Measurements from ENCODE around the gene ZNF341. TPM values are rescaled to one million over a fixed set of nuclear protein-coding genes. Genes with fewer than 3 reads are reported as not detected.
A peak's percentile ranks its signal among the peaks of the same experiment; 100 is the strongest.

The ZNF341 gene
- total and polyA plus RNA-seq, 9 of the 15 experiments (the other 6 are each of a cell fraction or from before 2014, with no cell fraction given), result 0.08 to 2.6 (median 1.0) TPM

DNA sequence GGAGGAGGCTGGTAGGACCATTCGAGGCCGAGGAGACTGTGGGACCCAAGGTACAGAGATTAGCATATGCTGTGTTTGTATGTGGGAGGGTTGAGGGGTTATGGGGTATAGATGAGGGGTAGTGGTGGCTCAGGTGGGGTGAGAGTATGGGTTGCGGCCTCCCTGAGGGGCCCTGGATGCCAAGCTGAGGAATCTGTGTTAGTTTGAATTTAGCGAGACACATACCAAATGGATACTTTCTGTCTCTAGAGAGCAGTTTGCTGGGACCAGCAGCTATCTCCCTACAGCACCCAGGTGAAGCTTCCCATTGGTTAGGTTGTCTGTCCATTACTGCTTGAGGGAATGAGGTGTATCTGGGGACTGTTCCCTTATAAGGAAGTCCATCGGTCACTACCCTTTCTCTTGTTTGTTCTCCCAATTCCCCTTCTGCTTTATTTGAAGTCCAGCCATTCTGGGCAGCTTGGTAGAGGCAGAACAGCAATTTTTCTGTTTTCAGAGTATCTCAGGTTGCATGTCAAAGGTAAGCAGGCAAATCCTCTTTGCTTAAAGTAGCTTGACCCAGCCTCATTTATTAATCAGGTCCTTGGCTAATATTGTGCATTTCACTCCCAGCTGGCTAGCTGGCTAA, 94.6 kb downstream of the ZNF341 start:
- DNase-seq (ENCODE audit: extremely low read depth in 1 of 4, low spot score in 3 of 4) (peak in 1 of 4 experiments; percentile 30), ATAC-seq (peak; percentile 62), FAIRE-seq (no peak)
- Histone ChIP-seq H3K9me3 (replicated peaks; ENCODE audit: control insufficient read depth, insufficient read depth, low read depth, low read length) (no peaks in the 10 kb centered on the region), H3K36me3 (ENCODE audit: control insufficient read depth, insufficient read depth, low read length) (no peaks in the 10 kb centered on the region), H3K4me3 (no peak overlapping the region), H2AFZ (ENCODE audit: low read depth, low read length) (no peak overlapping the region), H3K4me1 (replicated peaks in 1 of 2; ENCODE audit: control insufficient read depth in 2 of 2, insufficient read depth in 2 of 2, low read length in 2 of 2) (peaks cover 12 to 22% of the 10 kb centered on the region in 2 experiments), H3K79me2 (ENCODE audit: control insufficient read depth, insufficient read depth, low read length) (peaks cover 61% of the 10 kb centered on the region), H4K20me1 (replicated peaks; ENCODE audit: control insufficient read depth, insufficient read depth, low read length) (peaks cover 28% of the 10 kb centered on the region), H3K27me3 (ENCODE audit: control insufficient read depth in 2 of 2, insufficient read depth in 2 of 2, low read length in 2 of 2) (no peaks in the 10 kb centered on the region), H3K9me1 (ENCODE audit: control insufficient read depth, insufficient read depth, low read length) (peaks cover 4% of the 10 kb centered on the region), H3K4me2 (ENCODE audit: insufficient read depth, low read length) (no peak overlapping the region), H3K9ac (ENCODE audit: insufficient read depth in 1 of 2, low read depth in 2 of 2, low read length in 2 of 2) (no peak overlapping the region), H3K27ac (ENCODE audit: extremely low read depth, low read depth, low read length) (no peak overlapping the region)
- in situ Hi-C loops (cut with MboI), result no loop called here
- ChIA-PET POLR2A (interaction anchor here (0.6 to 2.8 kb wide), 7 partner anchors 10 to 162 kb away, joined by 3 to 9 read pairs (median 4); no protein-coding TSS in a partner anchor), CTCF (ENCODE audit: low intra/inter-chr PET ratio) (no interaction called here)
- 73% methylated on average over 5 of the region's 5 CpGs for WGBS (ENCODE audit: insufficient coverage, low coverage, missing lambda C conversion rate)
- no TSS peak for BruUV-seq (replicated peaks)
- intact Hi-C loops (cut with micrococcal nuclease), result no loop called here
- TF ChIP-seq NFYB (IDR thresholded peaks at IDR 0.05; ENCODE audit: extremely low read depth, insufficient read length), result peak; percentile 11
- no peak for TF ChIP-seq ZZZ3 (IDR thresholded peaks at IDR 0.05)
- TF ChIP-seq HDAC2 (IDR thresholded peaks at IDR 0.05), result no peak
- peak; percentile 32 to 95; a peak in 3 of 4 replicates for TF ChIP-seq SRF (CRISPR knock-in tag; IDR thresholded peaks at IDR 0.05)
- no peak for TF ChIP-seq ATF1 (CRISPR knock-in tag; IDR thresholded peaks at IDR 0.05)
- no peak for TF ChIP-seq ATF1 (tag; IDR thresholded peaks at IDR 0.05)
- TF ChIP-seq TAL1 (IDR thresholded peaks at IDR 0.05), result no peak
- TF ChIP-seq ZNF57 (CRISPR knock-in tag; IDR thresholded peaks at IDR 0.05), result no peak
- no peak for TF ChIP-seq ESRRB (CRISPR knock-in tag; IDR thresholded peaks at IDR 0.05; ENCODE audit: borderline replicate concordance)
- TF ChIP-seq BRD4 (IDR thresholded peaks at IDR 0.05), result no peak
- TF ChIP-seq PTBP1 (IDR thresholded peaks at IDR 0.05; ENCODE audit: low read depth, low read length), result no peak
- TF ChIP-seq POLR3G (IDR thresholded peaks at IDR 0.05; ENCODE audit: extremely low read depth, insufficient read length, insufficient replicate concordance), result no peak
- TF ChIP-seq ZNF408 (CRISPR knock-in tag; IDR thresholded peaks at IDR 0.05; ENCODE audit: low read depth), result no peak
- no peak for TF ChIP-seq PHF8 (IDR thresholded peaks at IDR 0.05; ENCODE audit: borderline replicate concordance, low read length)
- no peak for TF ChIP-seq ZSCAN29 (IDR thresholded peaks at IDR 0.05)
- TF ChIP-seq MEF2D (tag; conservative IDR thresholded peaks at IDR 0.05; ENCODE audit: low read depth), result no peak
- TF ChIP-seq ZNF212 (CRISPR knock-in tag; IDR thresholded peaks at IDR 0.05), result no peak
- TF ChIP-seq, protein P1, sequence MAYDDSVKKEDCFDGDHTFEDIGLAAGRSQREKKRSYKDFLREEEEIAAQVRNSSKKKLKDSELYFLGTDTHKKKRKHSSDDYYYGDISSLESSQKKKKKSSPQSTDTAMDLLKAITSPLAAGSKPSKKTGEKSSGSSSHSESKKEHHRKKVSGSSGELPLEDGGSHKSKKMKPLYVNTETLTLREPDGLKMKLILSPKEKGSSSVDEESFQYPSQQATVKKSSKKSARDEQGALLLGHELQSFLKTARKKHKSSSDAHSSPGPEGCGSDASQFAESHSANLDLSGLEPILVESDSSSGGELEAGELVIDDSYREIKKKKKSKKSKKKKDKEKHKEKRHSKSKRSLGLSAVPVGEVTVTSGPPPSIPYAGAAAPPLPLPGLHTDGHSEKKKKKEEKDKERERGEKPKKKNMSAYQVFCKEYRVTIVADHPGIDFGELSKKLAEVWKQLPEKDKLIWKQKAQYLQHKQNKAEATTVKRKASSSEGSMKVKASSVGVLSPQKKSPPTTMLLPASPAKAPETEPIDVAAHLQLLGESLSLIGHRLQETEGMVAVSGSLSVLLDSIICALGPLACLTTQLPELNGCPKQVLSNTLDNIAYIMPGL (CRISPR knock-in tag; IDR thresholded peaks at IDR 0.05), result no peak
- TF ChIP-seq RFX7 (CRISPR knock-in tag; IDR thresholded peaks at IDR 0.05), result no peak
- TF ChIP-seq, protein P2, sequence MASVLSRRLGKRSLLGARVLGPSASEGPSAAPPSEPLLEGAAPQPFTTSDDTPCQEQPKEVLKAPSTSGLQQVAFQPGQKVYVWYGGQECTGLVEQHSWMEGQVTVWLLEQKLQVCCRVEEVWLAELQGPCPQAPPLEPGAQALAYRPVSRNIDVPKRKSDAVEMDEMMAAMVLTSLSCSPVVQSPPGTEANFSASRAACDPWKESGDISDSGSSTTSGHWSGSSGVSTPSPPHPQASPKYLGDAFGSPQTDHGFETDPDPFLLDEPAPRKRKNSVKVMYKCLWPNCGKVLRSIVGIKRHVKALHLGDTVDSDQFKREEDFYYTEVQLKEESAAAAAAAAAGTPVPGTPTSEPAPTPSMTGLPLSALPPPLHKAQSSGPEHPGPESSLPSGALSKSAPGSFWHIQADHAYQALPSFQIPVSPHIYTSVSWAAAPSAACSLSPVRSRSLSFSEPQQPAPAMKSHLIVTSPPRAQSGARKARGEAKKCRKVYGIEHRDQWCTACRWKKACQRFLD (CRISPR knock-in tag; IDR thresholded peaks at IDR 0.05), result no peak
- no peak for TF ChIP-seq SMARCB1 (IDR thresholded peaks at IDR 0.05; ENCODE audit: insufficient read length, low read depth)
- no peak for TF ChIP-seq ZNF140 (CRISPR knock-in tag; IDR thresholded peaks at IDR 0.05)
- TF ChIP-seq ZNF76 (CRISPR knock-in tag; IDR thresholded peaks at IDR 0.05; ENCODE audit: borderline replicate concordance), result no peak
- no peak for TF ChIP-seq ZBTB8A (IDR thresholded peaks at IDR 0.05; ENCODE audit: partially characterized antibody)

Data from K562 (cell line).